ENCODE measurements around the gene PXK.

- TF ChIP-seq CTCF (IDR thresholded peaks at IDR 0.05) (no peak), POLR2A (IDR thresholded peaks at IDR 0.05) (no peak)
Measured at GRCh38 chr3:58470363-58471024, 137.8 kb downstream of the PXK start.
